Endothelial cell of umbilical vein (primary cell): ENCODE results near the gene ACTR10. TPM values are rescaled to one million over a fixed set of nuclear protein-coding genes. Genes with fewer than 3 reads are reported as not detected.

ENCODE experiments used
- BruUV-seq: library from RNA; stranded (reverse); fragments of 400-500 nt; replicated peaks from 2 replicates; lab custom pipeline; 2021; lab: Mats Ljungman, UMichigan
- CTCF ChIA-PET: fragments of 300-600, 350-600 bp; sonication (Branson Sonifier 250); formaldehyde crosslinking; loops from one replicate; lab custom pipeline; 2021; ENCODE audit warnings: antibody characterized with exemption, inconsistent platforms; lab: Charles Lee
- POLR2A ChIA-PET: fragments of 300-600, 350-600 bp; sonication (Branson Sonifier 250); formaldehyde crosslinking; loops from one replicate; lab custom pipeline; 2021; ENCODE audit warnings: antibody characterized with exemption, inconsistent platforms; lab: Charles Lee
- DNase-seq: peaks from one replicate; pipeline ENCODE4 v3.0.0-alpha.2; 2011; ENCODE audit warnings: low read depth, low spot score
- FAIRE-seq: peaks from 2 replicates; lab custom pipeline; 2011; peaks lifted over from hg19 to GRCh38; lab: Jason Lieb, UNC
- H2AFZ ChIP-seq: 2 replicates; pipeline ENCODE4 v1.6.0; 2012; ENCODE audit warnings: low read depth, low read length, control low read depth, inconsistent platforms
- H3K27ac ChIP-seq: 2 replicates; pipeline ENCODE4 v1.5.1; 2011; ENCODE audit warnings: low read depth, mild to moderate bottlenecking, control low read depth, low read length, moderate library complexity; ENCODE audit not compliant: insufficient read depth
- H3K27me3 ChIP-seq, 2 experiments: 2 replicates each; pipeline versions ENCODE4 v1.6.0 to v1.6.1; 2011; ENCODE audit warnings: low read length in 2 of 2, mixed read lengths in 1 of 2; ENCODE audit not compliant: control insufficient read depth in 2 of 2, insufficient read depth in 2 of 2
- H3K36me3 ChIP-seq, 2 experiments: 2 replicates in 1 of 2; 3 replicates in 1 of 2; pipeline ENCODE4 v1.5.1; 2011; ENCODE audit warnings: low read length in 2 of 2, mild to moderate bottlenecking in 1 of 2, moderate library complexity in 1 of 2; ENCODE audit not compliant: control insufficient read depth in 2 of 2, insufficient read depth in 2 of 2; ENCODE audit errors: extremely low read depth in 1 of 2
- H3K4me1 ChIP-seq: 3 replicates; pipeline ENCODE4 v1.5.1; 2011; ENCODE audit warnings: mild to moderate bottlenecking, low read length; ENCODE audit not compliant: control insufficient read depth, insufficient read depth; ENCODE audit errors: extremely low read depth
- H3K4me2 ChIP-seq: 2 replicates; pipeline ENCODE4 v1.6.1; 2011; ENCODE audit warnings: low read length, control low read depth, mixed read lengths; ENCODE audit not compliant: insufficient read depth
- H3K4me3 ChIP-seq, 3 experiments: fragments of 200-600 bp in 1 of 3; sonication (generic), shearing (Covaris generic) in 1 of 3; replicated peaks in 1 of 3; 2 replicates each; pipeline ENCODE4 v1.5.1; 2011 to 2016; ENCODE audit warnings: control low read depth in 3 of 3, low read length in 3 of 3, mild to moderate bottlenecking in 2 of 3, inconsistent platforms in 1 of 3, low read depth in 1 of 3, moderate library complexity in 1 of 3; ENCODE audit not compliant: insufficient read depth in 1 of 3
- H3K79me2 ChIP-seq: 2 replicates; pipeline ENCODE4 v1.6.0; 2012; ENCODE audit warnings: low read length, inconsistent platforms; ENCODE audit not compliant: control insufficient read depth, insufficient read depth
- H3K9ac ChIP-seq: replicated peaks from 2 replicates; pipeline ENCODE3; 2011; ENCODE audit warnings: low read length, control low read depth; ENCODE audit not compliant: insufficient read depth; ENCODE audit errors: extremely low read depth
- H3K9me1 ChIP-seq: replicated peaks from 3 replicates; pipeline ENCODE4 v1.6.0; 2011; ENCODE audit warnings: mild to moderate bottlenecking, low read length; ENCODE audit not compliant: control insufficient read depth, insufficient read depth; ENCODE audit errors: extremely low read depth
- H3K9me3 ChIP-seq: replicated peaks from 2 replicates; pipeline ENCODE4 v1.5.1; 2012; ENCODE audit warnings: low read length, inconsistent platforms; ENCODE audit not compliant: control insufficient read depth, insufficient read depth
- H4K20me1 ChIP-seq: replicated peaks from 2 replicates; pipeline ENCODE3; 2011; ENCODE audit warnings: mild to moderate bottlenecking, low read length; ENCODE audit not compliant: control insufficient read depth, insufficient read depth; ENCODE audit errors: extremely low read depth
- EZH2 ChIP-seq: IDR thresholded peaks from 2 replicates; pipeline ENCODE4 v1.6.1; 2012; ENCODE audit warnings: borderline replicate concordance, low read depth, mild to moderate bottlenecking, moderate library complexity, low read length, inconsistent platforms; ENCODE audit not compliant: severe bottlenecking
- FOS ChIP-seq: IDR thresholded peaks from 2 replicates; pipeline ENCODE4 v1.6.1; 2011; ENCODE audit warnings: mild to moderate bottlenecking, low read length, moderate library complexity, borderline replicate concordance; ENCODE audit not compliant: insufficient read depth
- GATA2 ChIP-seq: IDR thresholded peaks from 2 replicates; pipeline ENCODE4 v1.7.0; 2011; ENCODE audit warnings: low read depth, mild to moderate bottlenecking, moderate library complexity, mixed read lengths, low read length; ENCODE audit not compliant: insufficient read length, insufficient read depth
- JUN ChIP-seq: IDR thresholded peaks from 2 replicates; pipeline ENCODE4 v1.6.1; 2011; ENCODE audit warnings: borderline replicate concordance, low read depth; ENCODE audit not compliant: insufficient read length, insufficient read depth
- MYC ChIP-seq: IDR thresholded peaks from one replicate; pipeline ENCODE4 v1.6.1; 2011; ENCODE audit warnings: mild to moderate bottlenecking, low read depth, low read length
- POLR2A ChIP-seq: IDR thresholded peaks from 2 replicates; pipeline ENCODE4 v1.6.1; 2012; ENCODE audit warnings: low read depth, mild to moderate bottlenecking, control low read depth, low read length
- POLR2AphosphoS5 ChIP-seq: IDR thresholded peaks from 2 replicates; pipeline ENCODE4 v1.6.1; 2012; ENCODE audit warnings: low read depth, mild to moderate bottlenecking, control low read depth, low read length, moderate library complexity; ENCODE audit not compliant: insufficient read depth
- dilution Hi-C: fragments of 300-500 bp; cut with MboI; formaldehyde crosslinking; loops from one replicate; pipeline ENCODE4 v1.15.0; 2019; ENCODE audit warnings: low sequenced_read_pairs; ENCODE audit not compliant: extremely low pct_ligation_motif_present
- intact Hi-C: fragments of 100-400 bp; cut with micrococcal nuclease; formaldehyde crosslinking; loops from one replicate; pipeline ENCODE4 v1.10.0; 2022
- polyA plus RNA-seq, 4 experiments: library from polyadenylated mRNA; depleted of rRNA in 3 of 4; stranded (reverse) in 3 of 4; unstranded in 1 of 4; fragments of >200 nt; gene quantifications; 2 replicates each; pipeline versions ENCODE4 v1.2.1 to v1.2.3, GENCODE V29; 2011 to 2012; ENCODE audit warnings: missing spikeins in 1 of 4
- total RNA-seq: library from RNA; stranded (reverse); gene quantifications from 2 replicates; pipeline ENCODE4 v1.2.3, GENCODE V29; 2021
- TF ChIP-seq, protein P1 (sequence below), 2 donors: IDR thresholded peaks; 1 replicate in 1 of 2; 2 replicates in 1 of 2; pipeline ENCODE4 v1.5.1; 2011; ENCODE audit warnings: low read length in 2 of 2, mild to moderate bottlenecking in 2 of 2, moderate library complexity in 2 of 2, control low read depth in 1 of 2, inconsistent platforms in 1 of 2, low read depth in 1 of 2; ENCODE audit not compliant: insufficient read depth in 1 of 2; ENCODE audit errors: extremely low read depth in 1 of 2

ACTR10 gene
- total and polyA plus RNA-seq, 2 donors (not counting 3 experiments of a cell fraction or from before 2014, with no cell fraction given), result 28.6 to 67.3 TPM

- TF ChIP-seq MYC (no peak), GATA2 (no peak), JUN (no peak), EZH2 (no peak), FOS (no peak), POLR2AphosphoS5 (no peak), POLR2A (no peak)
- TF ChIP-seq, protein P1, sequence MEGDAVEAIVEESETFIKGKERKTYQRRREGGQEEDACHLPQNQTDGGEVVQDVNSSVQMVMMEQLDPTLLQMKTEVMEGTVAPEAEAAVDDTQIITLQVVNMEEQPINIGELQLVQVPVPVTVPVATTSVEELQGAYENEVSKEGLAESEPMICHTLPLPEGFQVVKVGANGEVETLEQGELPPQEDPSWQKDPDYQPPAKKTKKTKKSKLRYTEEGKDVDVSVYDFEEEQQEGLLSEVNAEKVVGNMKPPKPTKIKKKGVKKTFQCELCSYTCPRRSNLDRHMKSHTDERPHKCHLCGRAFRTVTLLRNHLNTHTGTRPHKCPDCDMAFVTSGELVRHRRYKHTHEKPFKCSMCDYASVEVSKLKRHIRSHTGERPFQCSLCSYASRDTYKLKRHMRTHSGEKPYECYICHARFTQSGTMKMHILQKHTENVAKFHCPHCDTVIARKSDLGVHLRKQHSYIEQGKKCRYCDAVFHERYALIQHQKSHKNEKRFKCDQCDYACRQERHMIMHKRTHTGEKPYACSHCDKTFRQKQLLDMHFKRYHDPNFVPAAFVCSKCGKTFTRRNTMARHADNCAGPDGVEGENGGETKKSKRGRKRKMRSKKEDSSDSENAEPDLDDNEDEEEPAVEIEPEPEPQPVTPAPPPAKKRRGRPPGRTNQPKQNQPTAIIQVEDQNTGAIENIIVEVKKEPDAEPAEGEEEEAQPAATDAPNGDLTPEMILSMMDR (IDR thresholded peaks at IDR 0.05; ENCODE audit: extremely low read depth in 1 of 2, insufficient read depth in 1 of 2, low read depth in 1 of 2, low read length in 2 of 2), result no peak
- CTCF ChIA-PET, result no interaction called here
- H3K27ac ChIP-seq, result no peak overlapping the region
- no peaks in the 10 kb centered on the region for H3K79me2 ChIP-seq
- H3K27me3 ChIP-seq, result no peaks in the 10 kb centered on the region
- no peak overlapping the region for H2AFZ ChIP-seq
- no peak overlapping the region for H3K4me3 ChIP-seq
- no peak for FAIRE-seq
- POLR2A ChIA-PET, result no interaction called here
- H3K4me1 ChIP-seq, result no peaks in the 10 kb centered on the region
- BruUV-seq, result no TSS peak
- DNase-seq, result no peak
- peaks cover 6 to 9% of the 10 kb centered on the region in 2 experiments for H3K36me3 ChIP-seq
- H3K9ac ChIP-seq, result no peak overlapping the region
- dilution Hi-C loops (no loop called here), intact Hi-C loops (no loop called here)
- H3K9me1 ChIP-seq, result no peaks in the 10 kb centered on the region
- H3K4me2 ChIP-seq, result no peak overlapping the region
- no peaks in the 10 kb centered on the region for H4K20me1 ChIP-seq
- H3K9me3 ChIP-seq, result no peaks in the 10 kb centered on the region
Measured at GRCh38 chr14:58215191-58215914, 15.4 kb downstream of the ACTR10 start.
